Activated T-helper 2 cell treated with anti-CD3 and anti-CD28 coated beads, Interferon-gamma antibody, Interleukin-2, Interleukin-4, amounts not matched to agents 10 μg/mL and 5 μg/mL and 100 μg/mL, durations not matched to agents 14 hours and 24 hours and 36 hours (primary cell): ENCODE measurements around the gene ARID5B. TPM values are rescaled to one million over a fixed set of nuclear protein-coding genes. Genes with fewer than 3 reads are reported as not detected.

Experiments used
- DNase-seq: peaks from one replicate; pipeline ENCODE4 v3.0.0; 2021; ENCODE audit warnings: low spot score
- H3K27ac Mint-ChIP-seq: one replicate; pipeline ENCODE4 v1.8.0; 2021; ENCODE audit warnings: mixed read lengths
- H3K27me3 Mint-ChIP-seq: one replicate; pipeline ENCODE4 v1.8.0; 2021; ENCODE audit warnings: low read depth, mixed read lengths
- H3K36me3 Mint-ChIP-seq: one replicate; pipeline ENCODE4 v1.8.0; 2021; ENCODE audit warnings: low read depth, mixed read lengths
- H3K4me1 Mint-ChIP-seq: one replicate; pipeline ENCODE4 v1.8.0; 2021; ENCODE audit warnings: low read depth, mixed read lengths
- H3K4me3 Mint-ChIP-seq: one replicate; pipeline ENCODE4 v1.8.0; 2021; ENCODE audit warnings: low read depth, mild to moderate bottlenecking, moderate library complexity, mixed read lengths
- H3K9me3 Mint-ChIP-seq: one replicate; pipeline ENCODE4 v1.8.0; 2021; ENCODE audit warnings: mixed read lengths
- intact Hi-C: fragments of 100-400 bp; cut with micrococcal nuclease; formaldehyde crosslinking; loops from one replicate; pipeline ENCODE4 v1.15.1; 2023
- total RNA-seq: library from RNA; stranded (reverse); gene quantifications from 2 replicates; pipeline ENCODE4 v1.2.3, GENCODE V29; 2022

Gene ARID5B
- total RNA-seq, 1 donor from 2014 or later: 35.7 TPM

GRCh38 chr10:62075912-62076311, 174.4 kb downstream of the ARID5B start:
- no peak for DNase-seq
- H3K4me1 Mint-ChIP-seq: peaks cover 64% of the 10 kb centered on the region
- H3K36me3 Mint-ChIP-seq: peaks cover 93% of the 10 kb centered on the region
- intact Hi-C loops: no loop called here
- no peak overlapping the region for H3K27ac Mint-ChIP-seq
- H3K9me3 Mint-ChIP-seq: no peaks in the 10 kb centered on the region
- H3K27me3 Mint-ChIP-seq: no peaks in the 10 kb centered on the region
- no peak overlapping the region for H3K4me3 Mint-ChIP-seq

DNA sequence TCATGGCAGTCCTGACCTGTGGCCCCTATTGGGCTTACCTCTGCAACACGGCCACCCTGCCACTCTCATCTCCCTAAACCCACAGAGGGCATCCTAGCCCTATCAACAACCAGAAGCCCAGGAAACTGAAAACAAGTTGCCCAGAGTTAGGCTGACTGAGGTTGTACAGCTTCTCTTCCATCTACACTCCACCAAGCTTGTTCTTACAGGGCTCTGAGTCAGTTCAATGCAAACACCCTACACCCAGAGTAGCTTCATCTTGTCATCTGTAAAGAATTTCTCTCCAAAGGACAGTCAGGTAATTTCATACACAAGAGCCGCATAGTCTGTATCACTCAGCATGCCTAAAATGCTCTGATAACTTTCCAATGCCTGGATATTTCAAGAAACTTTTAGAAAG, 175.4 kb downstream of the ARID5B start:
- H3K4me3 Mint-ChIP-seq: no peak overlapping the region
- no peaks in the 10 kb centered on the region for H3K9me3 Mint-ChIP-seq
- intact Hi-C loops: no loop called here
- H3K4me1 Mint-ChIP-seq: peaks cover 66% of the 10 kb centered on the region
- no peaks in the 10 kb centered on the region for H3K27me3 Mint-ChIP-seq
- no peak for DNase-seq
- H3K36me3 Mint-ChIP-seq: peaks cover 93% of the 10 kb centered on the region
- H3K27ac Mint-ChIP-seq: peak overlapping the region; percentile 38

DNA sequence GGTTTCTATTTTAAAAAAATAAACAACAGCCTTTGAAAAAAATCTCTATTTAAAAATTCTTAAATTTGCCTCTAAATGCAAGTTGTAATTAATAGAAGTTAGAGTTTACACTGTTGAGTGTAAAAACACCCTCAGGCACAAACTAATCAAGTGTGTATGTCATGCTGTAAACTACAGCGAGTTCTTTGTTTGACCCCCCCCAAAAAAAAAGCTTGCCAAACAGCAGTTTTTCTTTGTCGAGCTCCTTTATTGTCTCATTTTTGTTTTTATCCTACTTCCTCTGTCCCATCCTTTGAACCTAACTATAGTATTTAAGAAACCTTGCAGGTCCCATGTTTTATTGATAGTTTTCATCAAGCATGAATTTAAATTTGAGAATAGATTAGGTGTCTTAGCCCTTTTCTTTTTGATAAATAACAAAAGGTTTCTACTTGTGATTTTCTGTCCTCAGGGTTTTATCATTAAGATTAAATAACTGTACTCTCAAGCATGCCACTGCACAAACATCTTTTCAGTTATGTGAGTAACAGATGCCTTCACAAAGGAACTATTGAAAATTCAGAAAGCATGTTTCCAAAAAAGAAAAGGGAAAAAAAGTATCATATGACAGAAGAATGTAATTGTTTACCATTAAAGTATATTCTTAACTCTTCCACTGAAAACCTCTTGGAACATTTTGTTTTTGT, 176.0 kb downstream of the ARID5B start:
- H3K4me1 Mint-ChIP-seq: peaks cover 66% of the 10 kb centered on the region
- H3K4me3 Mint-ChIP-seq: no peak overlapping the region
- H3K36me3 Mint-ChIP-seq: peaks cover 87% of the 10 kb centered on the region
- intact Hi-C loops: no loop called here
- H3K27ac Mint-ChIP-seq: peak overlapping the region; percentile 64
- H3K9me3 Mint-ChIP-seq: no peaks in the 10 kb centered on the region
- no peaks in the 10 kb centered on the region for H3K27me3 Mint-ChIP-seq
- DNase-seq: no peak

DNA sequence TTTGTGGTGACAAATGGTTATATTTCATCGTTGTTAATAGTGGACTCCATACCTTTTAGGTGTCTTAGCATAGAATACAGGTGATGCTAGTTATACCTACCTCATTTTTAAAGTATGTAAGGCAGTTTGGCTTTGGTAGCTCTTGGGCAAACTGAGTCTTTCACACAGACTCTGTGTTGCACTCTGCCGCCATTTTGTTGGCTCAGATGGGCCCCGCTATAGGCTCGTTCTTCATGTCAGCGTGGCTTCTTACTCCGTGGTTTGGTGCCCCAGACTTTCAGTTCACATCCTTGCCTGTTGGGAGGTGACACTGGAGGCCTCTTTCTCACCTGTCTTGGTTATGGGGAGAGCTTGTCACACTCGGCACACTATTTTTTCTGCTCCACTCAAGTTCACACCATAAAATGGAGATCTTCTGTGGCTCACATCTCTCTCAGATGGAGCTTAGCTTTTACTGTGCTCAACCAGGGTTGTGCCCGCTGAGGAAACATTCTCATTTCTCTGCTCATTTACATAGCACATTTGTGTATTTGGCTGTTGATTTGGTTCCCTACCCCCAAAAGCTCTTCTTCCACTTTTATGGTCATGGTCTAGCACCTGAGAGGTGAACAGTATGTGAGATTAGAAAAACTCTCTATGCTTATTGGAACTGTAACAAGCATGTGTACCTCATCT, 178.5 kb downstream of the ARID5B start:
- peaks cover 72% of the 10 kb centered on the region for H3K4me1 Mint-ChIP-seq
- peaks cover 81% of the 10 kb centered on the region for H3K36me3 Mint-ChIP-seq
- no peaks in the 10 kb centered on the region for H3K27me3 Mint-ChIP-seq
- H3K9me3 Mint-ChIP-seq: no peaks in the 10 kb centered on the region
- no peak for DNase-seq
- no peak overlapping the region for H3K4me3 Mint-ChIP-seq
- H3K27ac Mint-ChIP-seq: peak overlapping the region; percentile 12
- intact Hi-C loops: loop anchor here (2.0 to 5.0 kb wide), 2 partner anchors 29 to 42 kb away; no protein-coding TSS in a partner anchor

DNA sequence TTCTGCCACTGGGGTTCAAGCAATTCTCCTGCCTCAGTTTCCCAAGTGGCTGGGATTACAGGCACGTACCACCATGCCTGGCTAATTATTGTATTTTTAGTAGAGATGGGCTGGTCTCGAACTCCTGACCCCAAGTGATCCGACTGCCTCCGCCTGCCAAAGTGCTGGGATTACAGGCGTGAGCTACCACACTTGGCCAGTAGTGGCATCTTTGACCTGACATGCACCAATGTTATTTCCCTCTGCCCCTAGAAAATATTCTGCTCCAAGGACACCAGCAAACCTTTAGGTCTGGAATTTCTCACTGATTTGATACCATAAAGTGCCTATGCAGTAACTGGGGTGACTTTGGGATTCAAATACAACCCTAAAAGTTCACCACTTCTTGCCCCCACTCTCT, 179.4 kb downstream of the ARID5B start:
- intact Hi-C loops: loop anchor here (2.0 to 5.0 kb wide), 2 partner anchors 30 to 41 kb away; no protein-coding TSS in a partner anchor
- Mint-ChIP-seq H3K36me3 (peaks cover 82% of the 10 kb centered on the region), H3K27me3 (no peaks in the 10 kb centered on the region), H3K9me3 (no peaks in the 10 kb centered on the region), H3K4me3 (no peak overlapping the region), H3K4me1 (peaks cover 73% of the 10 kb centered on the region), H3K27ac (peak overlapping the region; percentile 67)
- DNase-seq: no peak

DNA sequence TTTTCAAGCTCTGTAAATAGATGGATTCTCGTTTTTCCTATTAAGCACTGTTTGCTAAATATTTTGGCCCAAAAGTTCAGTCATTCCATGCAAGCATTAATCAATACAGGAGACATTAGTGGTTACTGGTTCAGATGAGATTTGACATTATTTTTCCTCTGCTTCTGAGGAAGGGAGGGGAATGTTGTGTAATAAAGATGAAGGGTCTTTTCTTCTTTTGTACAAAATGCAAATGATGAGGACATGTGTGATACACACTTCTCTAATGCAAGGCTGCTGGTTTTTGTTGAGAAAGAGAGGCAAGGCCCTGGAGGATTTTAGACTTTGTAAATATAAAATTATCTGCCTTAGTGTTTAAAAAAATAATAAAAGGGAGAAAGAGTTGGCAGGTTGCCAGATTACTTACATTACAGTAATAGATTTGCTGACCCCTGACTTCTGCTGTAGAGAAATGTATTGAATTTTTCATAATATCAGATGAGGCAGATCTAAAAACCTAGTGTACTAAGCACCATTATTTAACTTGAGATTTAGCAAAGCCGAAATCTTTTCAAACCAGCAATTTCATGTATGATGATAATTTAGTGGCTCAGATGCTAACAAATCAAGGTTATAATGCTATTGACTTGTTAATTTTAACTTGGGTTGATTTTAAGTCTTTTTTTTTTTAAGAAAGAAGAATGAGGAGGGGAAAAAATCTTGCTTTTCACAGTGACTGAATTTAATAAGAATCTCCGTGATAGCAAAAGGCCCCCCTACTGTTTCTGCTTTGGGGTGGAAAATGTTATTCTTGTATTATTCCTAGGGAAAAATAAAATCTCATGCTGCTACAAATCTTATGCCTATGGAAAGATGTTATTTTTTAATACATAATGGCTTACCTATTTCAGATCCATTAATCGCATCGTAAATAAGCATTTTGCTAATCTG, 180.1 kb downstream of the ARID5B start:
- peak overlapping the region; percentile 87 for H3K27ac Mint-ChIP-seq
- H3K4me3 Mint-ChIP-seq: no peak overlapping the region
- no peaks in the 10 kb centered on the region for H3K9me3 Mint-ChIP-seq
- H3K36me3 Mint-ChIP-seq: peaks cover 82% of the 10 kb centered on the region
- no peak for DNase-seq
- intact Hi-C loops: loop anchor here (2.0 to 5.0 kb wide), 2 partner anchors 31 to 41 kb away; no protein-coding TSS in a partner anchor
- no peaks in the 10 kb centered on the region for H3K27me3 Mint-ChIP-seq
- H3K4me1 Mint-ChIP-seq: peaks cover 67% of the 10 kb centered on the region

DNA sequence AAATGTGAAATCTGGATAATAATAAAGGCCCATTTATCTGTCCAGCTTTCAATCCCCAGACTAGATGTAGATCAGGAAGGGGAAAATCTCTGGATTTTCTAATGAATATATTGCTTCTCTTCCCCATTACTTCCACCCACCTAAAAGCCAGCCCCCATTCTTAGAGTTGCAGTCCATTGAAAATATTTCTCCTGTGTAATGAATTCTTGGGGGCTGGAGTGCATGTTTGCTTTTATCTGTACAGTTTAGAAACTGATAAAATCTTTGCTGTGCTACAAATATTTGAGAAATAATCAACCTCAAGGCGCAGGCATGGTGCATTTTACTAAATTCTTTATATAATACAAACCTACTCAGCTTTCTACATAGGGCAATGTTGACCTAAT, 180.8 kb downstream of the ARID5B start:
- DNase-seq: no peak
- H3K4me3 Mint-ChIP-seq: peak overlapping the region; percentile 61
- peak overlapping the region; percentile 87 for H3K27ac Mint-ChIP-seq
- no peaks in the 10 kb centered on the region for H3K9me3 Mint-ChIP-seq
- peaks cover 63% of the 10 kb centered on the region for H3K4me1 Mint-ChIP-seq
- intact Hi-C loops: loop anchor here (5.0 kb wide), 1 partner anchor 40 kb away; no protein-coding TSS in a partner anchor
- no peaks in the 10 kb centered on the region for H3K27me3 Mint-ChIP-seq
- H3K36me3 Mint-ChIP-seq: peaks cover 82% of the 10 kb centered on the region

GRCh38 chr10:62082729-62083411, 181.4 kb downstream of the ARID5B start:
- H3K36me3 Mint-ChIP-seq: peaks cover 82% of the 10 kb centered on the region
- peak; percentile 44 for DNase-seq
- H3K27ac Mint-ChIP-seq: peak overlapping the region; percentile 87
- peaks cover 62% of the 10 kb centered on the region for H3K4me1 Mint-ChIP-seq
- intact Hi-C loops: loop anchor here (5.0 kb wide), 1 partner anchor 39 kb away; no protein-coding TSS in a partner anchor
- peak overlapping the region; percentile 61 for H3K4me3 Mint-ChIP-seq
- H3K27me3 Mint-ChIP-seq: no peaks in the 10 kb centered on the region
- H3K9me3 Mint-ChIP-seq: no peaks in the 10 kb centered on the region

DNA sequence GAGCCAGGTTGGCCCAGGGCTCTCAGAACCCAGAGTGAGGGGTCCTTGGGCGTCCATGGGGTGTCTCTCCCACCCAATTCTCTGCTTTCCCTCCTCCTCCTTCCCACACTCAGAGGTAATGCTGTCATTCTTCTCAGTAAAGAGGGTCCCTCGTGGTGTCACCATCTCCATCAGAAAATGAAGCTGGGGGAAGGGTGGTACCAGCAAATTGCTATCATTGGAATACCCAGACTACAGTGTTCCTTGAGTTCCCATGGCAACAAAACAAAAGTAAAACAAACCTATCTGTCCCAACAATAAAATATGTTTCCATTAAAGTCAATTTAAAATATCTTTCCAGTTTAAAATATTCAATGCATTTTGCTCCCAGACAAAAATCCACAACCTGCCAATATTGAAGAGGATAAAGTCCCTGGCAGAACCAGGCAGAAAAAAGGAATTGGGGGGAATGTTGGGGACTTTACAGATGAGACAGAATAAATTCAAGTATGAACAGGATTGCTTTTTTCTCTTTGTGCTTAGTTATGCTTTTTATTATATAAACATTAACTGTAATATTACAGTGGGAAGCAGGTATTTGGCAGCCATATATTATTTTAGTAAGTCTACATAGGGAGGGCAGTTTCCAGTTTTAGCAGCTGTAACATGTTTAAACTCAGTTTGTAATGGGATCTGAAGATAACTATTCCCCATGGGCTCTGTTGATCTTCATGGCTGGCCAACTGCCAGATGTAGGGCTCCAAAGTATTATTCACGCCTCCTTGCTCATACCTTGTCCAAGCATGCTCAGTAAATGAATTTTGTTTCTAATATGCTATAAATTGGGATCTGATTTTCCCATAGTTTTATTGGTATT, 182.1 kb downstream of the ARID5B start:
- intact Hi-C loops: loop anchor here (2.0 to 5.0 kb wide), 2 partner anchors 19 to 39 kb away; no protein-coding TSS in a partner anchor
- H3K4me3 Mint-ChIP-seq: peak overlapping the region; percentile 61
- H3K4me1 Mint-ChIP-seq: peaks cover 62% of the 10 kb centered on the region
- no peaks in the 10 kb centered on the region for H3K27me3 Mint-ChIP-seq
- peaks cover 82% of the 10 kb centered on the region for H3K36me3 Mint-ChIP-seq
- no peak for DNase-seq
- H3K9me3 Mint-ChIP-seq: no peaks in the 10 kb centered on the region
- peak overlapping the region; percentile 87 for H3K27ac Mint-ChIP-seq

GRCh38 chr10:62084451-62084850, 183.0 kb downstream of the ARID5B start:
- Mint-ChIP-seq H3K36me3 (peaks cover 82% of the 10 kb centered on the region), H3K27ac (no peak overlapping the region), H3K4me1 (peaks cover 64% of the 10 kb centered on the region), H3K27me3 (no peaks in the 10 kb centered on the region), H3K9me3 (no peaks in the 10 kb centered on the region), H3K4me3 (no peak overlapping the region)
- intact Hi-C loops: loop anchor here (2.0 to 5.0 kb wide), 2 partner anchors 20 to 38 kb away; no protein-coding TSS in a partner anchor
- no peak for DNase-seq

- peaks cover 58% of the 10 kb centered on the region for H3K4me1 Mint-ChIP-seq
- intact Hi-C loops: loop anchor here (2.0 kb wide), 1 partner anchor 21 kb away; no protein-coding TSS in a partner anchor
- H3K27ac Mint-ChIP-seq: peak overlapping the region; percentile 78
- H3K9me3 Mint-ChIP-seq: no peaks in the 10 kb centered on the region
- no peak overlapping the region for H3K4me3 Mint-ChIP-seq
- H3K27me3 Mint-ChIP-seq: no peaks in the 10 kb centered on the region
- DNase-seq: no peak
- H3K36me3 Mint-ChIP-seq: peaks cover 82% of the 10 kb centered on the region
Measured at GRCh38 chr10:62085404-62085803, 183.9 kb downstream of the ARID5B start.
